ENCODE data around the gene KLHDC8A.
"Not testable (repeated sequence)": the region's sequence is repeated elsewhere in the genome, so short reads cannot be mapped to it uniquely, and the experiment has no call there.

- TF ChIP-seq CTCF (IDR thresholded peaks at IDR 0.05 in 2 of 3, conservative IDR thresholded peaks at IDR 0.05 in 1 of 3; ENCODE audit: borderline replicate concordance in 1 of 3, insufficient read depth in 1 of 3, low read depth in 2 of 3, low read length in 2 of 3); POLR2AphosphoS5 (IDR thresholded peaks at IDR 0.05; ENCODE audit: low read depth, low read length); POLR2A (IDR thresholded peaks at IDR 0.05; ENCODE audit: borderline replicate concordance, extremely low read depth, insufficient read depth, insufficient read length): not testable (repeated sequence)
Measured at GRCh38 chr1:205297546-205298177, 59.1 kb downstream of the KLHDC8A start.
